ENCODE data around the gene EIF1AD.

DNA sequence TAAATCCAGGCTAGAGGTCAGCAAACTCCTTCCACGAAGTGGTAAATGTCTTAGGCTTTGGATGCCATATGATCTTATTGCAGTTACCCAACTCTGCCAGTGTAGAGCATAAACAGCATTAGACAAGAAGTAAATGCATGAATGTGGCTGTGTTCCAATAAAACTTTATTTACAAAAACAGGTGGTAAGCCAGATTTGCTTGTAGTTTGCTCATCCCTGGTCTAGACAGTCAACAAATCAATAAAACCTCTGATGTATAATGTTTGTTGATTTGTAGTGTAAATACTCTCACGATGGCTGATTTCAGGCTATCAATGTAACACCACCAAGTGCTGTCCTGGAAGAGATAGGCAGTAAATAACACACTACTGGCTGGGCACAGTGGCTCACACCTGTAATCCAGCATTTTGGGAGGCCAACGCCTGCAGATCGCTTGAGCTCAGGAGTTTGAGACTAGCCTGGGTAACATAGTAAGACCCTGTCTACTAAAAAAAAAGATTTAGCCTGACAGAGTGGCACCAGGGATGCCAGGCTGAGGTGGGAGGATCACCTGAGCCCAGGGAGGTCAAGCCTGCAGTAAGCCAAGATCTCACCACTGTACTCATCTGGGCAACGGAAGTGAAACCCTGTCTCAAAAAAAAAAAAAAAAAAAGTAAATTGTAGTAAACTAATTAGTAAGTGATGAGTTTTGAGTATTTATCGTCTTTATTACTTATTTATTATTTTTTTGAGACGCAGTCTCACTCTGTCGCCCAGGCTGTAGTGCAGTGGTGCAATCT lies 31.2 kb upstream of the EIF1AD start:
- TF ChIP-seq, protein P1, sequence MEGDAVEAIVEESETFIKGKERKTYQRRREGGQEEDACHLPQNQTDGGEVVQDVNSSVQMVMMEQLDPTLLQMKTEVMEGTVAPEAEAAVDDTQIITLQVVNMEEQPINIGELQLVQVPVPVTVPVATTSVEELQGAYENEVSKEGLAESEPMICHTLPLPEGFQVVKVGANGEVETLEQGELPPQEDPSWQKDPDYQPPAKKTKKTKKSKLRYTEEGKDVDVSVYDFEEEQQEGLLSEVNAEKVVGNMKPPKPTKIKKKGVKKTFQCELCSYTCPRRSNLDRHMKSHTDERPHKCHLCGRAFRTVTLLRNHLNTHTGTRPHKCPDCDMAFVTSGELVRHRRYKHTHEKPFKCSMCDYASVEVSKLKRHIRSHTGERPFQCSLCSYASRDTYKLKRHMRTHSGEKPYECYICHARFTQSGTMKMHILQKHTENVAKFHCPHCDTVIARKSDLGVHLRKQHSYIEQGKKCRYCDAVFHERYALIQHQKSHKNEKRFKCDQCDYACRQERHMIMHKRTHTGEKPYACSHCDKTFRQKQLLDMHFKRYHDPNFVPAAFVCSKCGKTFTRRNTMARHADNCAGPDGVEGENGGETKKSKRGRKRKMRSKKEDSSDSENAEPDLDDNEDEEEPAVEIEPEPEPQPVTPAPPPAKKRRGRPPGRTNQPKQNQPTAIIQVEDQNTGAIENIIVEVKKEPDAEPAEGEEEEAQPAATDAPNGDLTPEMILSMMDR (conservative IDR thresholded peaks at IDR 0.05) = no peak
- TF ChIP-seq ZFX (IDR thresholded peaks at IDR 0.05) = no peak

All from C4-2B (cell line).